Muscle of arm (tissue), 12 donors: Measurements from ENCODE around the gene THADA. TPM values are rescaled to one million over a fixed set of nuclear protein-coding genes. Genes with fewer than 3 reads are reported as not detected.
A peak's percentile ranks its signal among the peaks of the same experiment; 100 is the strongest.

Experiments used
- DNase-seq: peaks from one replicate; pipeline ENCODE4 v3.0.0-alpha.2; 2013
- polyA plus RNA-seq, 12 donors: library from polyadenylated mRNA; unstranded; fragments of 120-200 nt; gene quantifications; one replicate each; pipeline ENCODE4 v1.2.1, GENCODE V29; 2013; ENCODE audit not compliant: insufficient read length in 12 of 12

Gene THADA
- polyA plus RNA-seq, 12 donors = 15.4 to 40.4 (median 21.8) TPM; not detected in 1

DNA sequence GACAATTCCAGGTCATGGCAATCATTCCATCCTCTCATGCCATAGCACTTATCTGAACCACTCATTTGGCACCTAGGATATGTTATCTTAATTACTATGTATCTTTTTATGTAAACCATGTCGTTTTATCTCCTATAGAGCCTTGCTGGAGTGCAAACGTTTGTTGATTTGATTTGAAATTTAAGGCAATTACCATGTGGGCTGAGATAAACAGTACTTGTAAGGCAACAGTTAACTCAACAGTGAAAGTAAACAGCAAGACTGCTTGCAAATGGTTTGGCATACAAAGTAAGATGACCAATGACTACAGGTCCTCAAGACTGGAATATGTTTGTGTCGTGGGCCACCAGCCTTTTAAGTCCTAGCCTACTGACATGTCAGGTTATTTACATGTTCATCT is 235.7 kb downstream of the THADA start:
- DNase-seq = no peak

DNA sequence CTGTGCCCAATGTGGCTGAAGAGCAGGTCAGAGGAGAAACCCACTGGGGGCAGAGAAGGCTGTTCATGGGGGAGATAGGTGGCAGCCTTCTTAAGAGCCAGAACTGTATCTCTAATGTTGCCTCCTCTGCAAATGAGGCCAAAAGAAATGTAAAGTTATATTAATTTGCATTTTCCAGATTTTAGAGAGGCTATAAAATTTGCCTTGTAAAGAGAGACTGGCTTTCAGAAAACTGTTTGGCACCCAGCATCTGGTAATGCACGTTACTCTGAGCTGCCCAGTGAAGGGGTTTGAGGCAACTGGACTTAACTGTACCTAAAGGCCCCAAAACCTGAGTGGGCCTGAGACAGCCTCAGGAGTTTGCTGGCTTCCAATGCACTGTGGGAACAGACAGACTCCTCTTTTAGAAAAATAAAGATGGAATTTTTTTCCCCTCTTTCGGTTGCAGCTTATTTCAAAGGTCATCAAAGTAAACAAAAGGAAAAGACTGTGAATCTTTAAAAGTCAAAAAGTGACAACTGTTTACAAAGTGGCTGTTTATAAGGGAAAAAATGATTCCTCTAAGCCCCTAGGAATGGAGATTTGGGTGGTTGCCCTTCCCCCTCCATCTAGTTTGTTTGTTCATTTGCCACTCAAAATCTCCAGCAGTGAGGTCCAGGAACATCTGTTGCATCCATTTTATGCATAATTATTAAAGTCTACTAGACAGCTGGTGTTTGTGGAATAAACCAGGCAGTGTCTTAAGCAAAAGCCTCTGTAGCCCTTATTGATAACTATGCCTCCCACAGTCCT is 237.2 kb downstream of the THADA start:
- DNase-seq = peak; percentile 66

DNA sequence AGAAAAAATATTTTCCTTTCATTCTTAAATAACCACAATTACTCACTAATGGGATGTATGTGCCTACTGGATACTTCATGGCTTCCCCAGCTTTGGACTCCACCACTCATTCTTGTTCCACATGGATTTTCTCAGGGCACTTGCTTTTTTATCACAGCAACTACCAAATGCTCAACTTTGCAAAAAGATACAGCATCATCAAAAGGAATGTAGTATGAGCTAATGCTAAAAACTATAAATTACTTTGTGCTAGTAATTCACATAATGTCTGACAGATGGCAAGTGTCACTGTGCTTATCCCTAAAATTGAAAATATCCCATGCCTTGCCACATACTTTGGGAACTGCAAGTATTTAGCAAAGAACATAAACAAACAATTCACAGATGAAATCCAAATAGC is 239.1 kb downstream of the THADA start:
- DNase-seq = no peak

DNA sequence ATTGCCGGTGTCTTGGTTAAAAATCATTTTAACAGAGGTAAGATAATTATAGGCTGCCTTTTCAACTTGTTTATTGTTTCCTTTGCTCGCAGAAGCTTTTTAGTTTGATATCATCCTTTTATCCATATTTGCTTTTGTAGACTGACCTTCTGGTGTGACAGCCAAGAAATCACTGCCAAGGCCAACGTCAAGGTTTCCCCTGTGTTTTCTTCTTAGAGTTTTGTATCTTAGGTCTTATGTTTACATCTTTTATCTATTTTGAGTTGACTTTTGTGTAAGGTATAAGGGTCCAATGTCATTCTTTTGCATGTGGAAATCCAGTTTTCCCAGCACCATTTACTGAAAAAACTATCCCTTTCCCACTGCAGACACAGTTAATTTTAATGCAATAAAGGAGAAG is 240.4 kb downstream of the THADA start:
- DNase-seq = no peak

DNA sequence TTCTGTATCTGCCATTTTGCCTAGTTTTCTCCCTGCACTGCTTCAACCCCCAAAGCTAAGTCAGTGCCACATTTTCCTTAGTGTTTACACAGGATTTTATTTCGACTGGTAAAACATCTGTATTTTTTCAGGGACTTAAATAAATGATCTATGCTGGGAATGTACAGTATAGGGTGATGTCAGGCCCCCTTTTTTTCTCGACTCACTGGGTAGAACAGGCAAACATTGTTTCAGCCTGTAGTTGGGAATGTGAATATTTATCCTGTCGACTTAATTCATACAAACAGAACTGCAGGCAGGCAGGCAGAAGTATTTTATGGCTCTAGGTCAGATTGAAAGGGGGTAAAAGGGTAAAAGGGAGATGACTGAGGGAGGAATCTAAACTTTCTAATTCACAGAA is 245.9 kb downstream of the THADA start:
- DNase-seq = no peak

DNA sequence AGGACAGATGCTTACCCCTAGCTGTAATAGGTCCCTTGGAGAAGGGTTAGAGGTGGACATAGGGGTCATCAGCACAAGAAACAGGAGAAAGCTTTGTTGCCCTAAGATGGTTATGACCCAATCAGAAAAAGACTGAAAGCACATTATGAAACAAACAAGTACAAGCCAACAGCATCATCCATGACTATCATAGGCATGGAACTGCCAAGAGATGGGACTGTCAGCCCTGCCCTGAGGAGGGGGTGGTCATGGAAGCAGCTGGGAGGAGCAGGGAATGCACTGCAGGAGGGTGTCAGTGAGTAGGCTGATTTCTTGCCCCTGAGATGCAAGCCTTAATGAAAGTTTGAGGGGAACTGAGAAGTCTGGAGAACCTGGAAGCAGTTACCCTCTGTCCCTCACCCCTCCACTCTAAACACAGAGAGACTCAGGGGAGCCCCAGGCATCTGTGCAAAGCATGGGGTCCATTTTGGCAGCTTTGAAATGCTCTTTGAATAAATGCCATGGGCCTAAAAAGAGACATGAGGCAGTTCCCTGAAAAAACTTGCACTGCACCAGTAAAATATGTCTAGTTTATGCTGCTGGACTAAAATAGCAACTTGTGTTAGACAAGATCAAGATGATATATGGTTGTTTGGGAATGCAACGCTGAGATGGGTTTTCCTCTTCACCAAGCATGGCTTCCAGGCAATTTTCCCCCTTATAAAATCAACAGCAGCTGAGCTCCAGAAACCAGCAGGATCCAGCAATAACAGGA is 246.8 kb downstream of the THADA start:
- DNase-seq = no peak

DNA sequence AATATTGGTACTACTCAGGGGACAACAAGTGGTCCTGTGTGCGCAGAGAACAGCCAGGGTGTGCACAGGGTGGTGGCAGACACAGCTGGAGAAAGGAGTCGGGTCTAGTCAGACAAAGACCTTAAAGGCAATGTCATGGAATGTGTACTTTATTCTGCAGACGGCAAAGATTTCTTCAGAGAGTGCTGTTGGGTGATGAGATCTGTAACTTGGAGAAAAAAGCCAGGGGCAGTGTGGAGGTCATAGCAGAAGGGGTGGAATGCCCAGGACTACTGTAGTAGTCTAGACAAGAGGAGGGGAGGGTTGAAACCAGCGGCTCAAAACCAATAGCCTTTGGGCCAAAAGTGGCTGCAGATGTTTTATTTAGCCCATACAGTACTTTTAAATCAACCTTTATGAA is 248.1 kb downstream of the THADA start:
- DNase-seq = no peak

DNA sequence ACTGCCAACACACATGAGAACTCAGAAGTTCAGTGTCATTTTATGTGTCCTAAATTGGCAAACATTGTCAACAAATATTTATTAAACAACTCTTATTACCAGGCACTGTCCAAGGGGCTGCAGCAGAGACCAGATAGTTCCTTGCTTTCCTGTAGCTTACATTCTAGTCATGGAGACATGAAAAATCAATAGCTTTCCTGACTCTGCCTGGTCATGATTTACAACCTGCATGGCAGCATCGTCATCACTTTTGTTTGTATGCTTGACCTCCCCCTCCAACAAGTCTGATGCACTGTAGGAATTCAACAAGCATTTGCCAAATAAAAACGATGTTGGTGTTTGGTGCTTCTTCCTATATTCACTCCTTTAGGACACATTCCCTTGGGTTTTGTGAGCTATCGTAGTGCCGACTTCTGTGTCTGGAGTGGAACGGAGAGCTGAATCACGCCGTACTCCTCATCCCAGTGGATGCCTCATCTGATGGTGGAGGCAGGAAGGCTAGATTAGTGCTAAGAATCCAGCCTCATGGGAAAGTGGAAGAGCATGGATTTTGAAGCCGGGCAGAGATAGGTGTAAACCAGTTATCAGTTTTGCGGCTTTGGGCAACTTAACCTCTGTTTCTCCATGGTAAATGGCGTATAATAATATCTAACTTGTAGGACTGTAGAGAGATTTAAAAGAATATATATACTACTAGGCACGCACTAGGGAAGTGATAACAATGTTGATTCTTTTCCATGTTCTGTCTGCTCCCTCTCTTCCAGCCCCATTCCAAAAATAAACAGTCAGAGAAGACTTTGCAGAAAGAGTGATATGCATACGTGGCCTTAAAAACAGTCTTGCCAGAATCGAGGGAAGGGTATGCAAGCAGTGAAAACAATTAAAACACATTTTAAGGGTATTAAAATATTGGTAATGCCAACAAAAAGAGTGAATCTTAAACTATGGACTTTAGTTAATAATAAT is 249.0 kb downstream of the THADA start:
- DNase-seq = no peak

DNA sequence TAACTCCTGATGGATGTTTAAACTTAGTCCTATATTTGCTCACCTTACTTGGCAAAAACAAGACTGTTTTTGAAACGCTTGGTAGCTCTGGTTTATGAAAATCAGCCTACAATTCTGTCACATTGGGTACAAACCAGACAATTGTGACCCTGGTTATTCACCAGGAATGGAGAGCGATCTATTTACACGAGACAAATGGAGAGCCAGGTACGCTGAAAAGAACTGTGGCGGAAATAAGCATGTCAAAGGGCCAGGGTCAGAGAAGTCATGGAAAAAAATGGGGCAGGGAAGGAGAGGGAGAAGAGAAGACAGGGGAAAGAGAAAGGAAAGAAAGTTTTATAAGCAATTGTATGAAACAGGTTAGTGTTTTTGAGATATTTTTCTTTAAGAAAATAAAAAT is 250.0 kb downstream of the THADA start:
- no peak for DNase-seq

DNA sequence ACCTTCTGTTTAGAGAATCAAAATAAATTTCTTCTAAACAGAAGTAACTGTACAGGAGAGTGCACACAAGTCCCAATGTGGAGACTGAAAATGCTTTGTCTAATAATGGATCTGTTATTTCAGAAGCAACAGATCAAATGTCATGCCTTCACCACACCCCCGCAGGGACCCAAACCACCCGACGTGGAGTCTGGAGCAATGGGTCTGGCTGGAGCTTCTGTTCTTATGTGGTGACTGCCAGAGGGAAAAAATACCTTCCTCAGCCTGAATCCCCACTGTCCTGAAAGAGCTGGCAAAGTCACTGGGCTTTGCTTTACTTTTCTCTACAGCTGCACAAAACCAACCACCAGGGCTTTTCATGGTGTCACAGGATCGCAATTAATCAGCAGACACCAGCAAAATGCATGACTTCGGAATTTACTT is 250.4 kb downstream of the THADA start:
- no peak for DNase-seq

DNA sequence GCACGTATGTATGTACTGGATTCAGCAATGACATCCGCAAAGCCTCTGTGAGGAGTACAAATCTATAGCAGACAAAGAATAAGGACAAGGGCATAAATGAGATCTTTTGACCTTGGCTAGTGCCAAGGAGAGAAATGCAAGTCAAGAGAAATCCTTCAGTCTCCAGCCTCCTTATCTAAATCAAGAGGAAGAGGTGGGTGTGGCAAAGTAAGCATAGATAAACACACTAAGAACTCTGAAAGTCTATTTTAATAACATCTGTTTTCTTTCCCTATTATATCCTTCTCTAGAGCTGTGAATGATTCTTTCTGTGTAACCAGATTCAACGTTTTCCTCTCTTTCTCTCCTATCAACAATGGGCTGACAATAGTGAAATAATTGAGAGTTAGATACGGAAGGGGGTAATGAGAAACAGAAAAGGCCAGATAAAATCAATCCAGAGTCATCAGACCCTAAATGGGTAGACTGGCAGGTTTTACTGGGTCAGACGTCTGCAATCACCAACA is 250.9 kb downstream of the THADA start:
- no peak for DNase-seq

DNA sequence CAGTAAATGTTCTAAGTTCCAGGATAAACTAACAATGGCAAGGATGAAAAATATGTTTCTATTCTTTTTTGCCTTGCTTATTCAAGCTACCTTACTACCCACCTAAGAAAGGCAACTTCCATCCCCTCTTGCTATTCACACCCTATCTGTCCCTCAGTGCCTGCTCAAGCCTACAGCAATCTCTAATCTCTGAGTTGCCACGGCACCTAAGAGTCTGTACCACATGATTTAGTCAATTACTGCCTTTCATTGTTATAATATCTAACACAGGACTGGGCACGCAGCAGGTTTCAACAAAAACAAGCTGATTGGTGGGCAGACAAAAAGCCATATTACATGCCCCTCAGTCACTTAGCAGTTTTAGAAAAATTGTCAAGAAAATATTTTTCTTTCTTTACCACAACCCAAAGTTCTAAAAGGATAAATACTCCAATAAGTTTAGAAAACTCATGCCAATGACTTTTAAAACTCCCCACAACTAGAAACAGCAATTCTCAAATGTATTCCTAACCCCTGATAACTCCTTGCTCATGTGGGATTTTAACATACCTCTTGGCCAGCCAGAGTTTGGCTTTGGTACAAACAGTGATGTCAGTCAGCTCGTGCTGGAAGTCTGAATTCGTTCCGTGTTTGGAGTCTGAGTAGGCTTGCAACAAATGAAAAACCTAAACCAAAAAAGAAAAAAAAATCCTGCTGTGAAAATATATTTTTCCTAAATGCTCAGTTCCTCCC is 252.1 kb downstream of the THADA start:
- DNase-seq = peak; percentile 93

DNA sequence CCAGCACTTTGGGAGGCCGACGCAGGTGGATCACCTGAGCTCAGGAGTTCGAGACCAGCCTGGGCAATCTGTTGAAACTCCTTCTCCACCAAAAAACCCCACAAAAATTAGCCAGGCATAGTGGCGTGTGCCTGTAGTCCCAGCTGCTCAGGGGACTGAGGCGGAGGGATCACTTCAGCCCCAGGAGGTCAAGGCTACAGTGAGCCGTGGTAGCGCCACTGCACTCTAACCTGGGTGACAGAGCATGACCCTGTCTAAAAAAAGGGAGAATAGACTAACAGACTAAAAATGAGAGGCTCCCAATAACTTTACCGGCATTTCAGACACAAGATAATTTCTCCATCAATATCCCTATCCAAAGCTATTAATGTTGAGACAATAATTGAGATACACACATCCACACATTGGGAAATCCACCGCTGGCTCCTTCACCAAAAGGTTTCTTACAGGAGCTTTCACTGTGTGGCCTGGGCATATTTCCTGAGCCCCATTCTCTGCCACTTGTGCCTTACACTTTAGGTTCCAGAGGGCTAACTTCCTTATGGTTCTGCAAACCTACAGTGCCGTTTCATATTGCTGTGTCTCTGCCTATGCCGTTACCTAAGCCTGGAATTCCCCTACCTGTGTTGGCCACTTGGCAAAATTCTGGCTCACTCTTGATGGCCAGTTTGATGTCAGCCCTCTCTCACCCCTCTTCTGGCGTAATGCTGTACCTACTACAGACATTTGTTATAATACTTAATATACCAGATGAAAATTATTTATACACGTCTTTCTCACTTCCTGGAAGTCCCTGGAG is 253.7 kb downstream of the THADA start:
- no peak for DNase-seq

DNA sequence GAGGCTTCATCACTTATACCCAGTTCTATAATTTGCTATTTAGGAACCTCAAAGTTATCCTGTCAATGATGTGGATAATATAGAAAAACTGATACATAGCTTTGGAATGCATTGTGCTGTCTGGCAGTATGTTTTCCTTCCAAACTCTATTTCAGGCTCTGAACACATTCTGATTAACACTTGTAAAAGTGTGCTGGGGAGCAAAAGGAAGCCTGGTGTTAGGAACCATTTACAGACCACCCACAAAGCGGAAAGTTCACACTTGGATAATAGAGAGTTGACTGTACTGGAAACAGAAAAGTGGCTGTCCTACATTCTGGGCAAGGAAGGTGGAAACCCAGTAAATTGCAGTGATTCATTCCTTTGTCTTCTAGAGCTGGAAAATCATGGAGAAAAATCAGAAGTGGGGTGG is 254.9 kb downstream of the THADA start:
- DNase-seq = no peak

DNA sequence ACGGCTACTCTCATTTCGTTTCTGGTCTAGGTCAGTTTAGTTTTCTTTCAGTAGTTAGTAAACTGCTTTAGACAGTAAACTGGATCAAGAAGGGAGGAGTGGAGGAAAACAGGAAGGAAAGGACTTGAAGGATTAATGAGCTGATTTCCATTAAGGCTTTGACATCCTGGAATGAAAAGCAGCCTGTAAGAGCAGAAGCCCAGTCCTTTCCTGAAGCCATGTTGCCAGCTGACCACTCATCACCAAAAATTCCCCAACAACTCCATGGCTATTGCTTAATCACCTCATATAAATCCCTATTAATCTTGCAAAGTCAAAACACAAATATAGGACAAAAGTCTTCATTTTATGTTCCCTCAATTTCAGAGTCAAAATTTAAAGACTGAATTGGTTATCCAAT is 255.8 kb downstream of the THADA start:
- no peak for DNase-seq

DNA sequence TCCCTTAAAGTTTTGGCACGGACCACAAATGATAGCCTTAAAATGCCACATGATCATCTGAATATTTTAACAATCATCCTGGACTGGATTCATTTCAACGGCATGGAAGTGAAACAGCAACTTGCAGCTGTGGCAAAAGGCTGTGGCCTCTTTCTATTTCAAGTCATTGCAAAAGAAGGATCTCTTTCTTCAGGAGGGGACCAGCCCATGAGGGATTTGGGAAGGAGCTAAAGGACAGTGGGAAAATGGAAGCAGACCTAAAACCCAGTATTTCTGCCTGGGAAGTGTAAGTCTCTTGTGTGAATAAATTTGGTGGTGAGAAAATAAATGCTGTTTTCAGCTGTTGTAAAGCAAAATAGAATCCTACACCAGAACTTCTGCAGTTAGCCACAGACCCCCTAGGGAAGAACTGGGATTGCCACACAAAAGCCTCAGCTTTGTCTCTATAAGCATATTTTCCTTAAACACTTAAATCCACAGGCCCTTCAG is 262.1 kb downstream of the THADA start:
- DNase-seq = no peak

DNA sequence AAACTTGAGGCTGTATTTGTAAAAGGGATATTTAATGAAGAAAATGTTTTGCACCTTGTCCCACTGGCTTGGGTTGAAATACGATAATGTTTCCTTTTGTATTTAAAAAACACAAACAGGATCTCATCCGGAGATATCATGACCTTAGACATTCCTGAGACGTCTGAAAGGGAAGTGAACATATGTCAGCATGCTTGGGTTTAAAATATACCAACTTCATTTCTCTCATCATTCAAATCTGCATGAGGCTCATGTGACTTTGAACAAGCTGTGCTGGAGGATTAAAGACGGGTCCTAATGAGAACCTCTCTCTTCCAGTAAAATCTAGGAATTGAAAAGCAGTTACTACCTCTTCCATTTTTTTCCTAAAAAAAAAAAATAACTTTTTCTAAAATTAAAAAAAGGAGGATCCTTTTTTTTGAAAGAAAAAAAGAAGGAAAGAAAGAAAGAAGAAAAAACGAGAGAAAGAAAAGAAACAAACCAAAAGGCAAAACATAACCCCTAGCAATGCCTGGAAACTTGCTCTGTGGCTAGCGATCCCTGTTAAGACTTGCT is 262.7 kb downstream of the THADA start:
- DNase-seq = no peak

DNA sequence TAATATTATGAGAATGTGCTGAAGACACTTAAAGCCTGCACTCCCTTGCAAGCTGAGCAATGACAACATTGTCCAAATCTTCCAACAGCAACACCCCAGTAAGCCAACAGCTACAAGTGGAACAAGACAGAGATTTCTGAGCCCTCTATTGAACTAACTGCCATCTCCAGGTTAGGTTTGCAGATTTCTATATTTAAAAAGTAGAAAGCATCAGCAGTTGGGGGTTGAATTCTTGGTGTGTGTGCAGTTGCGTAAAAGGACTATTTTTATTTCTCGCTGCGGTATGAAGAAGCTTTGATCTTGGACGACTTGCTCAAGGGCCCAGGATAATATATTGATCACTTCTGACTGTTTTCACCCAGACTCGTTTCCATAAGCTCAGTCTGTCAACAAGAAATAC is 263.2 kb downstream of the THADA start:
- no peak for DNase-seq

DNA sequence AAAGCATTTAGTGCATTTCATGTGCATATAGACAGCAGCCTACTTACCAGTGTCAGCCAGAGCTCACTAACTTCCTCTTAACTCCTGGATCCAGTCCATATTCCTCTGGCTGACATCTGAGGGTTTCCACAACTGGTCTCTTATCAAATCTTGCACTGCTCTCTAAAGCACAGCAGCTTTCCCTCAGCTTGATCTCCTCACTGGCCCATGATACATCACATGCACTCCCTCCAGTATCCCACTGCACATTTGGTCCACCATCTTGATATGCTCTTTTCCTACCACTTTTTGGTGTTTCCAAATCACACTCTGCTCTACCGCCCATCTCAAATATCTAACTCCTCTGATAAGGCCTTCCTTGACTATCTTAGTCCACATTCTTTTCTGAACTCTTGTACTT is 264.4 kb downstream of the THADA start:
- no peak for DNase-seq

DNA sequence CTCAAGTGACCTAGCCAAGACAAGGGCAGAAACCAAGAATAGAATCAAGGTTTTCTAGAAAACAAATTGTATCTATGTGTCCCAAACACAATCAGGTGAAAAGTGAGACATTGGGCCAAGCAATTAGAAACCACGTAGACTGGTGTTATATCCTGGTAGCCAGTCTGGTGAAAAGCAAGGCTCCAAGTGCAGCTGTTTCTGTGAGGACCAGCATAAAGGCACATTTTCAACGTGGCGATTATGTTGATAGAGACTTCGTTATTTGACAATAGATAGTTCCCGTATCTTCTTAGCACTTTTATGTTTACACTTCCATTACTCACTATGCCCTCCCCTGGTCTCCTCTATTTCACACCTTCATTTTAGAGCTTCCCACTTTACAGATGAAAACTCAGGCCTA is 266.2 kb downstream of the THADA start:
- no peak for DNase-seq
